K562 (cell line): ENCODE results near the gene MED22. TPM values are rescaled to one million over a fixed set of nuclear protein-coding genes. Genes with fewer than 3 reads are reported as not detected.
A peak's percentile ranks its signal among the peaks of the same experiment; 100 is the strongest.

ENCODE experiments used
- CHCHD3 ChIP-seq: fragments of 250-450 bp; sonication (Bioruptor Pico); IDR thresholded peaks from 2 replicates; pipeline ENCODE4 v2.1.2; 2022; ENCODE audit warnings: mild to moderate bottlenecking
- DEAF1 ChIP-seq: fragments of 450-650 bp; formaldehyde crosslinking; IDR thresholded peaks from 2 replicates; pipeline ENCODE4 v1.4.0; 2020; ENCODE audit warnings: mild to moderate bottlenecking, moderate library complexity
- GABPA ChIP-seq: fragments of 200-800 bp; sonication (Bioruptor generic); conservative IDR thresholded peaks from 2 replicates; pipeline ENCODE4 v1.6.1; 2016; ENCODE audit warnings: low read depth, missing genetic modification characterization, missing compliant biosample characterization
- HMG20A ChIP-seq: fragments of 450-650 bp; formaldehyde crosslinking; conservative IDR thresholded peaks from 2 replicates; pipeline ENCODE4 v1.4.0; 2020; ENCODE audit warnings: mild to moderate bottlenecking, mixed read lengths
- HMG20B ChIP-seq: fragments of 250-450 bp; sonication (Bioruptor Pico); IDR thresholded peaks from 2 replicates; pipeline ENCODE4 v1.5.0; 2021; ENCODE audit warnings: mild to moderate bottlenecking
- IFI16 ChIP-seq: fragments of 250-450 bp; sonication (Bioruptor Pico); IDR thresholded peaks from 2 replicates; pipeline ENCODE4 v2.1.2; 2022; ENCODE audit warnings: mild to moderate bottlenecking, inconsistent platforms
- KHSRP ChIP-seq: fragments of 450-650 bp; IDR thresholded peaks from 2 replicates; pipeline ENCODE4 v1.6.1; 2017
- MED1 ChIP-seq: sonication (generic); formaldehyde crosslinking; IDR thresholded peaks from 2 replicates; pipeline ENCODE4 v1.8.1; 2023; ENCODE audit warnings: missing genetic modification reagents, borderline replicate concordance
- MTA3 ChIP-seq: fragments of 450-650 bp; formaldehyde crosslinking; IDR thresholded peaks from 2 replicates; pipeline ENCODE4 v1.6.1; 2017; ENCODE audit warnings: mild to moderate bottlenecking, borderline replicate concordance
- NCOA2 ChIP-seq, 2 experiments: fragments of 450-650 bp; IDR thresholded peaks; 2 replicates each; pipeline ENCODE4 v1.6.1; 2018; ENCODE audit warnings: mild to moderate bottlenecking in 2 of 2, moderate library complexity in 1 of 2; ENCODE audit not compliant: partially characterized antibody in 2 of 2
- NFIC ChIP-seq: fragments of 450-650 bp; IDR thresholded peaks from 2 replicates; pipeline ENCODE4 v1.6.1; 2017; ENCODE audit warnings: mild to moderate bottlenecking, inconsistent platforms
- SMAD4 ChIP-seq: fragments of 250-450 bp; sonication (Bioruptor Pico); conservative IDR thresholded peaks from 2 replicates; pipeline ENCODE4 v1.8.0; 2021; ENCODE audit warnings: inconsistent platforms, mild to moderate bottlenecking, moderate library complexity
- SRF ChIP-seq, 2 experiments: fragments of 250-450, 450-650 bp in 1 of 2; sonication (Bioruptor Pico) in 1 of 2; sonication (generic) in 1 of 2; formaldehyde crosslinking; IDR thresholded peaks; 2 replicates each; pipeline versions ENCODE4 v1.5.0 to v1.5.1; 2020 to 2022; ENCODE audit warnings: mild to moderate bottlenecking in 1 of 2, missing genetic modification reagents in 1 of 2
- ZBTB5 ChIP-seq: fragments of 450-650 bp; IDR thresholded peaks from 2 replicates; pipeline ENCODE4 v1.6.1; 2017; ENCODE audit warnings: antibody characterized with exemption
- ZNF124 ChIP-seq: sonication (generic); formaldehyde crosslinking; IDR thresholded peaks from 2 replicates; pipeline ENCODE4 v1.8.1; 2022; ENCODE audit warnings: missing genetic modification reagents
- ZNF232 ChIP-seq: sonication (generic); formaldehyde crosslinking; IDR thresholded peaks from 2 replicates; pipeline ENCODE4 v1.8.0; 2022; ENCODE audit warnings: mild to moderate bottlenecking, missing genetic modification reagents
- ZNF518B ChIP-seq: fragments of 250-450 bp; sonication (Bioruptor Pico); IDR thresholded peaks from 2 replicates; pipeline ENCODE4 v1.5.0; 2021; ENCODE audit warnings: mild to moderate bottlenecking, moderate library complexity
- ZNF561 ChIP-seq: fragments of 450-650 bp; formaldehyde crosslinking; conservative IDR thresholded peaks from 2 replicates; pipeline ENCODE4 v1.4.0; 2020; ENCODE audit warnings: mild to moderate bottlenecking, moderate library complexity
- polyA plus RNA-seq, 8 experiments: library from polyadenylated mRNA; depleted of rRNA in 4 of 8; stranded (reverse) in 5 of 8; unstranded in 3 of 8; fragments of >200 nt; fragmentation: Nextera tagmentation in 2 of 8; fragmentation: Illumina TruSeq in 1 of 8; extraction: Ambion mirVana in 2 of 8; extraction: Trizol in 1 of 8; gene quantifications; 2 replicates each; pipeline versions ENCODE4 v1.2.1 to v1.2.3, GENCODE V29; 2011 to 2014; ENCODE audit warnings: inconsistent platforms in 1 of 8, missing spikeins in 1 of 8
- total RNA-seq, 7 experiments: library from RNA; depleted of rRNA in 6 of 7; stranded (reverse); fragments of >200 nt in 6 of 7; fragmentation: Illumina TruSeq in 2 of 7; extraction: Trizol in 2 of 7; gene quantifications; 2 replicates each; pipeline versions ENCODE4 v1.2.1 to v1.2.3, GENCODE V29; 2011 to 2021; ENCODE audit warnings: low replicate concordance in 1 of 7

The MED22 gene
- total and polyA plus RNA-seq, 9 of the 15 experiments (the other 6 are each of a cell fraction or from before 2014, with no cell fraction given), result 0.73 to 35.6 (median 22.3) TPM

GRCh38 chr9:133375724-133376654 is 28.1 kb upstream of the MED22 start, which contains the start of the genes STKLD1 and SURF4 (continued):
- TF ChIP-seq ZNF518B, result no peak
- TF ChIP-seq ZBTB5, result no peak
- peak; percentile 79; the same call in 1 of the 2 replicates for TF ChIP-seq ZNF232 (CRISPR knock-in tag)
- peak in 1 of 2 experiments; percentile 50; a peak in 1 of 4 replicates for TF ChIP-seq SRF (CRISPR knock-in tag; IDR thresholded peaks at IDR 0.05)
- TF ChIP-seq ZNF561 (CRISPR knock-in tag), result no peak
- peak; percentile 6; the same call in 1 of the 2 replicates for TF ChIP-seq NFIC
- TF ChIP-seq HMG20A, result no peak
- TF ChIP-seq NCOA2 (IDR thresholded peaks at IDR 0.05; ENCODE audit: partially characterized antibody in 2 of 2), result no peak
- peak; percentile 86 for TF ChIP-seq GABPA
- peak; percentile 70; the same call in 1 of the 2 replicates for TF ChIP-seq SMAD4 (CRISPR knock-in tag)
- no peak for TF ChIP-seq KHSRP
- no peak for TF ChIP-seq IFI16 (CRISPR knock-in tag)
- no peak for TF ChIP-seq HMG20B
- no peak for TF ChIP-seq MED1 (CRISPR knock-in tag)
- TF ChIP-seq CHCHD3, result no peak
- TF ChIP-seq ZNF124, result no peak; the same call in 1 of the 2 replicates
- TF ChIP-seq MTA3, result peak; percentile 76
- no peak for TF ChIP-seq DEAF1 (CRISPR knock-in tag)
